CD4-positive, alpha-beta T cell (primary cell): ENCODE results near the gene USH1G. TPM values are rescaled to one million over a fixed set of nuclear protein-coding genes. Genes with fewer than 3 reads are reported as not detected.

Experiments used
- ATAC-seq: fragments of 200-7000 bp; cut with Tn5 transposase; one replicate; pipeline ENCODE4 v1.10.0; 2022; ENCODE audit warnings: mild to moderate bottlenecking; ENCODE audit not compliant: poor library complexity
- CTCF ChIA-PET: fragments of 350-600 bp; sonication (Branson Sonifier 250); formaldehyde crosslinking; loops from one replicate; lab custom pipeline; 2021; ENCODE audit warnings: antibody characterized with exemption, inconsistent platforms; lab: Charles Lee
- POLR2A ChIA-PET: fragments of 350-600 bp; sonication (Branson Sonifier 250); formaldehyde crosslinking; loops from one replicate; lab custom pipeline; 2021; ENCODE audit warnings: antibody characterized with exemption, inconsistent platforms; lab: Charles Lee
- DNase-seq, 14 experiments: peaks; one replicate each; pipeline ENCODE4 v3.0.0-alpha.2; 2013 to 2020; ENCODE audit warnings: mixed read lengths in 2 of 14
- H3K27ac ChIP-seq, 2 donors: one replicate each; pipeline versions ENCODE4 v1.5.1 to v1.7.0; 2013; ENCODE audit warnings: low read length in 2 of 2, low read depth in 1 of 2, mild to moderate bottlenecking in 1 of 2
- H3K27me3 ChIP-seq, 2 experiments: 1 replicate in 1 of 2; 2 replicates in 1 of 2; pipeline versions ENCODE4 v1.6.1 to v1.7.0; 2013; ENCODE audit warnings: low read length in 2 of 2, control low read depth in 1 of 2, mild to moderate bottlenecking in 1 of 2, moderate library complexity in 1 of 2; ENCODE audit not compliant: insufficient read depth in 2 of 2, control insufficient read depth in 1 of 2
- H3K36me3 ChIP-seq: one replicate; pipeline ENCODE4 v1.6.1; 2013; ENCODE audit warnings: low read length, control low read depth; ENCODE audit not compliant: insufficient read depth
- H3K4me1 ChIP-seq: one replicate; pipeline ENCODE4 v1.6.1; 2013; ENCODE audit warnings: low read length, control low read depth; ENCODE audit not compliant: insufficient read depth
- H3K4me3 ChIP-seq: one replicate; pipeline ENCODE4 v1.5.1; 2013; ENCODE audit warnings: mild to moderate bottlenecking, low read length, moderate library complexity
- H3K9me3 ChIP-seq, 2 experiments: 1 replicate in 1 of 2; 2 replicates in 1 of 2; pipeline versions ENCODE4 v1.6.1 to v1.7.0; 2013; ENCODE audit warnings: low read length in 2 of 2, mild to moderate bottlenecking in 2 of 2, control low read depth in 1 of 2, moderate library complexity in 1 of 2; ENCODE audit not compliant: control insufficient read depth in 1 of 2, insufficient read depth in 1 of 2
- H3K27ac Mint-ChIP-seq: one replicate; pipeline ENCODE4 v1.8.0; 2020; ENCODE audit warnings: mixed read lengths
- H3K27me3 Mint-ChIP-seq: one replicate; pipeline ENCODE4 v1.8.0; 2021; ENCODE audit warnings: mixed read lengths
- H3K36me3 Mint-ChIP-seq: one replicate; pipeline ENCODE4 v1.8.0; 2021; ENCODE audit warnings: low read depth, mixed read lengths
- H3K4me1 Mint-ChIP-seq: one replicate; pipeline ENCODE4 v1.8.0; 2021; ENCODE audit warnings: low read depth, mixed read lengths
- H3K4me3 Mint-ChIP-seq: one replicate; pipeline ENCODE4 v1.8.0; 2020; ENCODE audit warnings: mild to moderate bottlenecking, mixed read lengths
- H3K9me3 Mint-ChIP-seq: one replicate; pipeline ENCODE4 v1.8.0; 2020; ENCODE audit warnings: mixed read lengths
- intact Hi-C, 2 experiments: fragments of 100-400 bp; cut with DNase I in 1 of 2; cut with micrococcal nuclease in 1 of 2; formaldehyde crosslinking; loops; one replicate each; pipeline versions ENCODE4 v1.15.1 to v1.9.0; 2023 to 2025; cut with DNase I, micrococcal nuclease
- total RNA-seq, 174 experiments: library from RNA in 2 of 174; stranded (reverse) in 2 of 174; gene quantifications; one replicate each; pipeline ENCODE4 v1.2.3 and lab custom pipeline; 2021 to 2026
- TF ChIP-seq, protein P1 (sequence below): fragments of 200-600 bp; IDR thresholded peaks from one replicate; pipeline ENCODE4 v1.8.0; 2022; ENCODE audit warnings: antibody characterized with exemption, mild to moderate bottlenecking

The USH1G gene
- total RNA-seq, 2 experiments from 2014 or later, result not detected

DNA sequence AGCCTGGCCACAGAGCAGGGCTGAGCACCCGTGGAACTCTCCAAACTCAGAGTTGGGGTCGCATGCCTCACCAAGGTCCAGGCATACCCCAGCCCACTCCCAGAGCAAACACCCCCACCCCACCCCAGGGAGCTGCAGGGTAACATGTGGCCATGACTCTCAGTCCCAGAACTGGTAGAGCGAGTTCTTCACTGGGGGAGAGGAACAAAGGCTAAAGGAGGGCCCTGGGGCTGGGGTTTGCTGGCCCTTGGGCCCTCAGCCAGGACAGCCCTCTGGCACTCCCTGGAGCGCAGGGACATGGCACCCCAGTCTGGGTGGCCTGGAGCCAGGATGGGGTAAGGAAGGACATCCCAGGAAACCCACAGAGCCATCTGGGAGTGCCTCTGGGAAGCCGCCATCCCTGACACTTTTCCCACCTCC lies 45.3 kb upstream of the USH1G start:
- ChIA-PET CTCF (no interaction called here), POLR2A (interaction anchor here (2.1 kb wide), 1 partner anchor 19 kb away, joined by 5 read pairs; the partner anchor contains the start of gene CDR2L)
- ATAC-seq, result no peak
- Histone ChIP-seq H3K27me3 (peaks cover 0 to 11% of the 10 kb centered on the region in 2 experiments), H3K4me3 (no peak overlapping the region), H3K9me3 (no peaks in the 10 kb centered on the region), H3K4me1 (peaks cover 21% of the 10 kb centered on the region), H3K36me3 (no peaks in the 10 kb centered on the region), H3K27ac (no peak overlapping the region)
- H3K27ac Mint-ChIP-seq, result no peak overlapping the region
- no peaks in the 10 kb centered on the region for H3K9me3 Mint-ChIP-seq
- no peak for DNase-seq
- TF ChIP-seq, protein P1, sequence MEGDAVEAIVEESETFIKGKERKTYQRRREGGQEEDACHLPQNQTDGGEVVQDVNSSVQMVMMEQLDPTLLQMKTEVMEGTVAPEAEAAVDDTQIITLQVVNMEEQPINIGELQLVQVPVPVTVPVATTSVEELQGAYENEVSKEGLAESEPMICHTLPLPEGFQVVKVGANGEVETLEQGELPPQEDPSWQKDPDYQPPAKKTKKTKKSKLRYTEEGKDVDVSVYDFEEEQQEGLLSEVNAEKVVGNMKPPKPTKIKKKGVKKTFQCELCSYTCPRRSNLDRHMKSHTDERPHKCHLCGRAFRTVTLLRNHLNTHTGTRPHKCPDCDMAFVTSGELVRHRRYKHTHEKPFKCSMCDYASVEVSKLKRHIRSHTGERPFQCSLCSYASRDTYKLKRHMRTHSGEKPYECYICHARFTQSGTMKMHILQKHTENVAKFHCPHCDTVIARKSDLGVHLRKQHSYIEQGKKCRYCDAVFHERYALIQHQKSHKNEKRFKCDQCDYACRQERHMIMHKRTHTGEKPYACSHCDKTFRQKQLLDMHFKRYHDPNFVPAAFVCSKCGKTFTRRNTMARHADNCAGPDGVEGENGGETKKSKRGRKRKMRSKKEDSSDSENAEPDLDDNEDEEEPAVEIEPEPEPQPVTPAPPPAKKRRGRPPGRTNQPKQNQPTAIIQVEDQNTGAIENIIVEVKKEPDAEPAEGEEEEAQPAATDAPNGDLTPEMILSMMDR, result no peak
- intact Hi-C loops, result loop anchor here (10.0 kb wide), 2 partner anchors 174 to 206 kb away; no protein-coding TSS in a partner anchor
- no peaks in the 10 kb centered on the region for H3K27me3 Mint-ChIP-seq
- no peak overlapping the region for H3K4me3 Mint-ChIP-seq
- H3K36me3 Mint-ChIP-seq, result no peaks in the 10 kb centered on the region
- peaks cover 5% of the 10 kb centered on the region for H3K4me1 Mint-ChIP-seq

DNA sequence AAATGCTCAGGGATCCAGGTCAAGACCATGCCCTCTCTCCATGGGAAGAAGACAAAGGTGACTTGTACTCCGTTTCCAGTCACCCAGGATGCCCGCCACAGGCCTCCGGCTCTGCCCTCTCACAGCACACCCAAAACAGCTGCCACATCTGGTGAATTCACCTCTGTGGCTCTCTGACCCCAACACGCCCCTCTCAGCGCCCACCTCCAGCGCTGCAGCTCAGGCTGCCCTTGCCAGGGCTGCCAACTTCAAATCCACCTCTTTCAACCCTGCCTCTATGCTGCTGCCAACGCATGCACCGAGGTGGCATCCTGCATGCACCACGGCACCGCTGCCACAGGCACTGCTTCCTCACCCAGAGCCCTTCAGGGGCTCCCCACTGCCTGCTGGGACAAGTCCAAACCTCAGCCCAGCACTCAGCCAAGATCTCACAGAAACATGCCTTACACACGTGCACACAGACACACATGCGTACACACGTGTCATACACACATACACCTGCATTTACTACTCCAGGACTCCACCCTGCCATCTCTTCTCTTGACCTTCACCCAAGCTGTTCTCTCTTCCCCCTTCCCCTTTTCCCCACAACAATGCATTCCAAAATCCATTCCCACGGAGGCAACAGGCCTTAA lies 42.0 kb upstream of the USH1G start:
- TF ChIP-seq, protein P1, result no peak
- H3K36me3 Mint-ChIP-seq, result no peaks in the 10 kb centered on the region
- H3K9me3 Mint-ChIP-seq, result no peaks in the 10 kb centered on the region
- ATAC-seq (no peak), DNase-seq (no peak)
- no peak overlapping the region for H3K27ac ChIP-seq
- ChIA-PET POLR2A (no interaction called here), CTCF (no interaction called here)
- no peaks in the 10 kb centered on the region for H3K9me3 ChIP-seq
- no peak overlapping the region for H3K4me3 ChIP-seq
- H3K4me3 Mint-ChIP-seq, result no peak overlapping the region
- H3K4me1 Mint-ChIP-seq, result peaks cover 4% of the 10 kb centered on the region
- no peaks in the 10 kb centered on the region for H3K27me3 ChIP-seq
- no peak overlapping the region for H3K27ac Mint-ChIP-seq
- peaks cover 12% of the 10 kb centered on the region for H3K4me1 ChIP-seq
- intact Hi-C loops, result loop anchor here (5.0 to 10.0 kb wide), 3 partner anchors 82 to 210 kb away; partner anchors contain the start of genes ATP5PD (in 2 of the 2) and KCTD2 (in 2 of the 2)
- no peaks in the 10 kb centered on the region for H3K36me3 ChIP-seq
- H3K27me3 Mint-ChIP-seq, result no peaks in the 10 kb centered on the region

DNA sequence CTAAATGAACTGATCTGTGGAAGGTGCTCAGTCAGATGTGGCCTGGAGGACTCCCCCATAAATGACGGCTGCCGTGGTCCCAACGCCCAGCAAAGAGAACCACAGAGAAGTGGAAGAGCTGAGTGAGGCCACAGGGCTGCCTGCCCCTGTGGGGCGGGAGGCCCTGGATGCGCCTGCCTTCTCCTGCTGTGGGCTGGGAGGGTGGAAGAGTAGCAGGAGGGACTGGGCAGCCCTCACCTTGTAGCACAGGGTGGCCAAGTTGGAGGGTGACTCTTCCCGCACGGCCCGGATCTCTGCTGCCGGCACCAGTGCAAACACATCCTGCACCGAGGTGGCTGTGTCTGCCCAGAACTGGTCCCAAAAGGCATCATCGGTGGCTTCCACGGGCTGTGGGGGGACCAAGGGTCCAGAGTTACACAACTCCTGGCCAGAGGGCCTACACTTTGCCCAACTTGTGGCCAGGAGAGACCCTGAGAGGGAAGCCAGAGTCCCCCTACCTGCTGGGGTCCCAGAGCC lies 41.2 kb upstream of the USH1G start:
- H3K27ac ChIP-seq, result no peak overlapping the region
- H3K36me3 Mint-ChIP-seq, result no peaks in the 10 kb centered on the region
- no peaks in the 10 kb centered on the region for H3K36me3 ChIP-seq
- TF ChIP-seq, protein P1, result no peak
- ChIA-PET POLR2A (no interaction called here), CTCF (interaction anchor here (4.5 kb wide), 1 partner anchor 48 kb away, joined by 51 read pairs; the partner anchor contains the start of gene MRPL58)
- ATAC-seq (no peak), DNase-seq (no peak)
- peaks cover 4% of the 10 kb centered on the region for H3K4me1 Mint-ChIP-seq
- no peak overlapping the region for H3K27ac Mint-ChIP-seq
- no peaks in the 10 kb centered on the region for H3K27me3 Mint-ChIP-seq
- H3K4me1 ChIP-seq, result peaks cover 12% of the 10 kb centered on the region
- intact Hi-C loops, result loop anchor here (5.0 to 10.0 kb wide), 3 partner anchors 83 to 210 kb away; partner anchors contain the start of genes ATP5PD (in 2 of the 2) and KCTD2 (in 2 of the 2)
- no peak overlapping the region for H3K4me3 Mint-ChIP-seq
- no peak overlapping the region for H3K4me3 ChIP-seq
- H3K9me3 ChIP-seq, result no peaks in the 10 kb centered on the region
- H3K27me3 ChIP-seq, result no peaks in the 10 kb centered on the region
- H3K9me3 Mint-ChIP-seq, result no peaks in the 10 kb centered on the region
